ENCODE results near the gene TFDP1. TPM values are rescaled to one million over a fixed set of nuclear protein-coding genes. Genes with fewer than 3 reads are reported as not detected.
A peak's percentile ranks its signal among the peaks of the same experiment; 100 is the strongest.

The TFDP1 gene
- polyA plus RNA-seq, 1 of the 3 experiments (the other 2 are of a cell fraction) = 76.7 TPM

DNA sequence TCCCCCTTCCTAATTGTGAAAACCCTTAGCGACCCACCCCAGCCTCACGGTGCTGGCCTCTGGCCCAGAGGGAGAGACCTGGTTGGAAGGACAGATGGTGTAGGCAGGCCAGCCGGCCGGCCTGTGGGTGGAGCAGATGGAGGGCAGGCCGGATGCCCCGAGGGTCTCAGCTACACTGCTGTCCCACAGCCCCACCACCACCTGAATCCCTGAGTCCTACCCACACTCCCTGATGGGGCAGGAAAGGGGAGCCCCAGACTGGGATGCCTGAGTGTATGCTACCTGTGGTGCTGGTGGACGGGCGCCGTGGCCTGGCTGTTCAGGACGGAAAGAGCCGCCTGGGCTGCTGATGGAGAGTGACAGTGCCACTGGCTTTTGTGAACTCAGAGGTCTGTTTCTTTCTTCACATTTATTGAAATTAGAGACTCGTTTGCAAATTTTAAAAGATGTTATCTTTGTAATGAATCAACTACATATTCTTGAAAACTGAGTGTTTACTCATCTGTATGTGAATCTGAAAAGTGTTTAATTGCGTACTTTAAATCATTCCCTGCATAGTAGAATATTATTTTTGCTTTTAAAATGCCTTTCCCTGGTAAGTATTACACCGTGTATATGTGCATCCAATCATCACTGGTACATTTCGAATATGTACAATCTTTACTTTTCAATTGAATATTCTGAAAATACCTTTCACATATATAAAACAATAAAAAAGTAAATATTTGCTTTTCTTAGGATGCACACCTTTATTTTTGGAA, 35.7 kb downstream of the TFDP1 start:
- peaks cover 3 to 15% of the 10 kb centered on the region in 2 experiments; a peak in 2 of 4 replicates for H3K4me1 ChIP-seq (ENCODE audit: control insufficient read depth in 1 of 2, insufficient read depth in 2 of 2, low read depth in 1 of 2, low read length in 1 of 2)
- TF ChIP-seq EP300 (IDR thresholded peaks at IDR 0.05; ENCODE audit: borderline replicate concordance in 1 of 2, low read depth in 1 of 2, low read length in 1 of 2) = no peak
- peak; percentile 47; the same call in 1 of the 2 replicates for TF ChIP-seq FOXJ3 (CRISPR knock-in tag; IDR thresholded peaks at IDR 0.05)
- TF ChIP-seq RAD21 (IDR thresholded peaks at IDR 0.05; ENCODE audit: low read length) = no peak
- TF ChIP-seq MXI1 (IDR thresholded peaks at IDR 0.05; ENCODE audit: low read depth, low read length) = peak; percentile 44; the same call in 1 of the 2 replicates
- 85% methylated on average over 14 of the region's 15 CpGs for WGBS (ENCODE audit: low lambda C conversion rate)
- no peak overlapping the region for H3K4me3 ChIP-seq (ENCODE audit: low read depth in 2 of 2, low read length in 1 of 2)
- peaks cover 4 to 6% of the 10 kb centered on the region in 2 experiments for H3K36me3 ChIP-seq (replicated peaks in 1 of 2; ENCODE audit: control insufficient read depth in 1 of 2, insufficient read depth in 2 of 2, low read length in 1 of 2)
- peaks cover 46% of the 10 kb centered on the region for H3K79me2 ChIP-seq (ENCODE audit: insufficient read depth)
- peak overlapping the region in 1 of 2 experiments; percentile 89; a peak in 2 of 4 replicates for H3K27ac ChIP-seq (ENCODE audit: low read depth in 2 of 2, low read length in 1 of 2)
- H2AFZ ChIP-seq (ENCODE audit: low read depth) = no peak overlapping the region
- no peaks in the 10 kb centered on the region for H3K9me3 ChIP-seq
- no peaks in the 10 kb centered on the region for H3K27me3 ChIP-seq (ENCODE audit: insufficient read depth)
- ChIA-PET POLR2A (interaction anchor here (1.3 kb wide), 1 partner anchor 8 kb away, joined by 4 read pairs; no protein-coding TSS in a partner anchor), CTCF (interaction anchor here (1.0 to 1.3 kb wide), 3 partner anchors 21 to 104 kb away, joined by 3 to 4 read pairs (median 3); no protein-coding TSS in a partner anchor)
- H3K4me2 ChIP-seq = no peak overlapping the region
- peak; percentile 85 for DNase-seq
- no peak overlapping the region for H3K9ac ChIP-seq
- H3F3A ChIP-seq (replicated peaks; ENCODE audit: insufficient read depth) = peaks cover 9% of the 10 kb centered on the region
- peaks cover 44% of the 10 kb centered on the region for H4K20me1 ChIP-seq (ENCODE audit: insufficient read depth)
- no peaks in the 10 kb centered on the region for H3K9me2 ChIP-seq

DNA sequence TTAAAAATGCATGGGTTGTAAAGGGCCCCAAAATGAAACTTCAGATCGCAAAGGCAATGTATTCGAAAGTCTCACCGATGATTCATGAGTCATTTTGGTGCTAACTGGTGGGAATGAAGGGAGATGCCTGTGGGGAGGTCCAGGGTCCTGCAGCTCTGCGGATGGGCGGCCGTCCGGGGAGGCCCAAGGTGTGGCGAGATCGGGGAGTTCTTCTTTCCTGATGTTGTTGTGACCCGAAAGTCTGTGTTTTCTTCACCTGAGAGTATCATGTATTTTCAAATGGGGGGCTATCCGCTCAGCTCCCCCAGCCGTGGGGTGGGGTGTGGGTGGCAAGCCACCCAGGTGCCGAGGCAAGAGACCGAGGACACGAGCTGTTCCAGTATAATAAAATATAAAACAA, 36.5 kb downstream of the TFDP1 start:
- Histone ChIP-seq H4K20me1 (ENCODE audit: insufficient read depth) (peaks cover 50% of the 10 kb centered on the region), H3K9me3 (no peaks in the 10 kb centered on the region), H3K9ac (no peak overlapping the region), H3K9me2 (no peaks in the 10 kb centered on the region), H3F3A (replicated peaks; ENCODE audit: insufficient read depth) (peaks cover 15% of the 10 kb centered on the region), H3K4me3 (ENCODE audit: low read depth in 2 of 2, low read length in 1 of 2) (no peak overlapping the region), H3K4me2 (no peak overlapping the region), H3K79me2 (ENCODE audit: insufficient read depth) (peaks cover 39% of the 10 kb centered on the region), H2AFZ (ENCODE audit: low read depth) (no peak overlapping the region), H3K27ac (ENCODE audit: low read depth in 2 of 2, low read length in 1 of 2) (peak overlapping the region in 1 of 2 experiments; percentile 43; a peak in 1 of 4 replicates), H3K4me1 (ENCODE audit: control insufficient read depth in 1 of 2, insufficient read depth in 2 of 2, low read depth in 1 of 2, low read length in 1 of 2) (peaks cover 6 to 15% of the 10 kb centered on the region in 2 experiments; a peak in 3 of 4 replicates), H3K36me3 (replicated peaks in 1 of 2; ENCODE audit: control insufficient read depth in 1 of 2, insufficient read depth in 2 of 2, low read length in 1 of 2) (peaks cover 4 to 6% of the 10 kb centered on the region in 2 experiments), H3K27me3 (ENCODE audit: insufficient read depth) (no peaks in the 10 kb centered on the region)
- TF ChIP-seq, protein P1, sequence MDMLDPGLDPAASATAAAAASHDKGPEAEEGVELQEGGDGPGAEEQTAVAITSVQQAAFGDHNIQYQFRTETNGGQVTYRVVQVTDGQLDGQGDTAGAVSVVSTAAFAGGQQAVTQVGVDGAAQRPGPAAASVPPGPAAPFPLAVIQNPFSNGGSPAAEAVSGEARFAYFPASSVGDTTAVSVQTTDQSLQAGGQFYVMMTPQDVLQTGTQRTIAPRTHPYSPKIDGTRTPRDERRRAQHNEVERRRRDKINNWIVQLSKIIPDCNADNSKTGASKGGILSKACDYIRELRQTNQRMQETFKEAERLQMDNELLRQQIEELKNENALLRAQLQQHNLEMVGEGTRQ (IDR thresholded peaks at IDR 0.05; ENCODE audit: borderline replicate concordance, low read depth, low read length) = no peak
- TF ChIP-seq, protein P2, sequence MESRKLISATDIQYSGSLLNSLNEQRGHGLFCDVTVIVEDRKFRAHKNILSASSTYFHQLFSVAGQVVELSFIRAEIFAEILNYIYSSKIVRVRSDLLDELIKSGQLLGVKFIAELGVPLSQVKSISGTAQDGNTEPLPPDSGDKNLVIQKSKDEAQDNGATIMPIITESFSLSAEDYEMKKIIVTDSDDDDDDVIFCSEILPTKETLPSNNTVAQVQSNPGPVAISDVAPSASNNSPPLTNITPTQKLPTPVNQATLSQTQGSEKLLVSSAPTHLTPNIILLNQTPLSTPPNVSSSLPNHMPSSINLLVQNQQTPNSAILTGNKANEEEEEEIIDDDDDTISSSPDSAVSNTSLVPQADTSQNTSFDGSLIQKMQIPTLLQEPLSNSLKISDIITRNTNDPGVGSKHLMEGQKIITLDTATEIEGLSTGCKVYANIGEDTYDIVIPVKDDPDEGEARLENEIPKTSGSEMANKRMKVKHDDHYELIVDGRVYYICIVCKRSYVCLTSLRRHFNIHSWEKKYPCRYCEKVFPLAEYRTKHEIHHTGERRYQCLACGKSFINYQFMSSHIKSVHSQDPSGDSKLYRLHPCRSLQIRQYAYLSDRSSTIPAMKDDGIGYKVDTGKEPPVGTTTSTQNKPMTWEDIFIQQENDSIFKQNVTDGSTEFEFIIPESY (IDR thresholded peaks at IDR 0.05; ENCODE audit: borderline replicate concordance, low read depth) = no peak
- no peak for TF ChIP-seq GABPA (IDR thresholded peaks at IDR 0.05; ENCODE audit: low read depth)
- TF ChIP-seq TEAD4 (IDR thresholded peaks at IDR 0.05; ENCODE audit: borderline replicate concordance, insufficient read depth) = no peak
- TF ChIP-seq, protein P3, sequence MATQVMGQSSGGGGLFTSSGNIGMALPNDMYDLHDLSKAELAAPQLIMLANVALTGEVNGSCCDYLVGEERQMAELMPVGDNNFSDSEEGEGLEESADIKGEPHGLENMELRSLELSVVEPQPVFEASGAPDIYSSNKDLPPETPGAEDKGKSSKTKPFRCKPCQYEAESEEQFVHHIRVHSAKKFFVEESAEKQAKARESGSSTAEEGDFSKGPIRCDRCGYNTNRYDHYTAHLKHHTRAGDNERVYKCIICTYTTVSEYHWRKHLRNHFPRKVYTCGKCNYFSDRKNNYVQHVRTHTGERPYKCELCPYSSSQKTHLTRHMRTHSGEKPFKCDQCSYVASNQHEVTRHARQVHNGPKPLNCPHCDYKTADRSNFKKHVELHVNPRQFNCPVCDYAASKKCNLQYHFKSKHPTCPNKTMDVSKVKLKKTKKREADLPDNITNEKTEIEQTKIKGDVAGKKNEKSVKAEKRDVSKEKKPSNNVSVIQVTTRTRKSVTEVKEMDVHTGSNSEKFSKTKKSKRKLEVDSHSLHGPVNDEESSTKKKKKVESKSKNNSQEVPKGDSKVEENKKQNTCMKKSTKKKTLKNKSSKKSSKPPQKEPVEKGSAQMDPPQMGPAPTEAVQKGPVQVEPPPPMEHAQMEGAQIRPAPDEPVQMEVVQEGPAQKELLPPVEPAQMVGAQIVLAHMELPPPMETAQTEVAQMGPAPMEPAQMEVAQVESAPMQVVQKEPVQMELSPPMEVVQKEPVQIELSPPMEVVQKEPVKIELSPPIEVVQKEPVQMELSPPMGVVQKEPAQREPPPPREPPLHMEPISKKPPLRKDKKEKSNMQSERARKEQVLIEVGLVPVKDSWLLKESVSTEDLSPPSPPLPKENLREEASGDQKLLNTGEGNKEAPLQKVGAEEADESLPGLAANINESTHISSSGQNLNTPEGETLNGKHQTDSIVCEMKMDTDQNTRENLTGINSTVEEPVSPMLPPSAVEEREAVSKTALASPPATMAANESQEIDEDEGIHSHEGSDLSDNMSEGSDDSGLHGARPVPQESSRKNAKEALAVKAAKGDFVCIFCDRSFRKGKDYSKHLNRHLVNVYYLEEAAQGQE (IDR thresholded peaks at IDR 0.05; ENCODE audit: low read depth, low read length) = no peak
- no peak for TF ChIP-seq RXRA (IDR thresholded peaks at IDR 0.05; ENCODE audit: borderline replicate concordance, low read depth)
- TF ChIP-seq FOXM1 (IDR thresholded peaks at IDR 0.05; ENCODE audit: low read depth) = no peak
- no peak for TF ChIP-seq EP300 (IDR thresholded peaks at IDR 0.05; ENCODE audit: borderline replicate concordance in 1 of 2, low read depth in 1 of 2, low read length in 1 of 2)
- TF ChIP-seq RAD21 (IDR thresholded peaks at IDR 0.05; ENCODE audit: low read length) = no peak
- TF ChIP-seq, protein P4, sequence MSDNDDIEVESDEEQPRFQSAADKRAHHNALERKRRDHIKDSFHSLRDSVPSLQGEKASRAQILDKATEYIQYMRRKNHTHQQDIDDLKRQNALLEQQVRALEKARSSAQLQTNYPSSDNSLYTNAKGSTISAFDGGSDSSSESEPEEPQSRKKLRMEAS (IDR thresholded peaks at IDR 0.05; ENCODE audit: low read depth) = no peak
- no peak for TF ChIP-seq CHD2 (IDR thresholded peaks at IDR 0.05; ENCODE audit: low read length, partially characterized antibody)
- DNase-seq = no peak
- 97% methylated on average over 15 of the region's 15 CpGs for WGBS (ENCODE audit: low lambda C conversion rate)
- POLR2A ChIA-PET = no interaction called here
- CTCF ChIA-PET = interaction anchor here (0.7 to 1.2 kb wide), 7 partner anchors 9 to 164 kb away, joined by 3 to 6 read pairs (median 3); no protein-coding TSS in a partner anchor

Data from SK-N-SH (cell line).